Stimulated activated CD8-positive, alpha-beta memory T cell treated with anti-CD3 and anti-CD28 coated beads, Interleukin-12 subunit alpha, Interleukin-12 subunit beta, amount 100 ng/mL, for 24 hours (primary cell): ENCODE results near the gene UBE2E1.
"Not testable (repeated sequence)": the region's sequence is repeated elsewhere in the genome, so short reads cannot be mapped to it uniquely, and the experiment has no call there.

Experiments
- DNase-seq: peaks from one replicate; pipeline ENCODE4 v3.0.0-alpha.2; 2020; ENCODE audit errors: extremely low read depth

UBE2E1 gene

GRCh38 chr3:23916886-23917678 is 111.3 kb downstream of the UBE2E1 start, which contains the start of the genes NKIRAS1 and RPL15:
Gene NKIRAS1 (minus strand): TSS chr3:23916990. CDS start chr3:23910904, 6,086 bp downstream.
Gene RPL15 (plus strand): TSS chr3:23917132. CDS start chr3:23917860, 728 bp downstream.
- DNase-seq, result peak; percentile 94

- peak; percentile 56 for DNase-seq
Observed at GRCh38 chr3:23917679-23918303, 112.0 kb downstream of the UBE2E1 start.

- DNase-seq, result not testable (repeated sequence)
Observed at GRCh38 chr3:23918331-23918730, 112.6 kb downstream of the UBE2E1 start.

GRCh38 chr3:23919628-23920027 is 113.9 kb downstream of the UBE2E1 start:
- no peak for DNase-seq

GRCh38 chr3:23920151-23920655 is 114.4 kb downstream of the UBE2E1 start:
- DNase-seq, result no peak

- no peak for DNase-seq
Observed at GRCh38 chr3:23921052-23921511, 115.3 kb downstream of the UBE2E1 start.

- no peak for DNase-seq
Observed at GRCh38 chr3:23923786-23924185, 118.0 kb downstream of the UBE2E1 start.

- no peak for DNase-seq
Observed at GRCh38 chr3:23926246-23926645, 120.5 kb downstream of the UBE2E1 start.

- no peak for DNase-seq
Observed at GRCh38 chr3:23926736-23927135, 121.0 kb downstream of the UBE2E1 start.

GRCh38 chr3:23928524-23928923 is 122.8 kb downstream of the UBE2E1 start:
- no peak for DNase-seq

- DNase-seq, result no peak
Observed at GRCh38 chr3:23931597-23931996, 125.8 kb downstream of the UBE2E1 start.

- no peak for DNase-seq
Observed at GRCh38 chr3:23932571-23932970, 126.8 kb downstream of the UBE2E1 start.

- DNase-seq, result no peak
Observed at GRCh38 chr3:23934253-23934652, 128.5 kb downstream of the UBE2E1 start.

GRCh38 chr3:23937296-23937695 is 131.5 kb downstream of the UBE2E1 start:
- DNase-seq, result no peak

GRCh38 chr3:23938688-23939087 is 132.9 kb downstream of the UBE2E1 start:
- no peak for DNase-seq

GRCh38 chr3:23940775-23941174 is 135.0 kb downstream of the UBE2E1 start:
- DNase-seq, result no peak
